Measurements from ENCODE around the gene ENPEP. TPM values are rescaled to one million over a fixed set of nuclear protein-coding genes. Genes with fewer than 3 reads are reported as not detected.
"Not testable (repeated sequence)": the region's sequence is repeated elsewhere in the genome, so short reads cannot be mapped to it uniquely, and the experiment has no call there.

ENPEP gene
- total RNA-seq, 1 donor from 2014 or later: not detected

- Mint-ChIP-seq H3K36me3 (ENCODE audit: low read depth) (no peaks in the 10 kb centered on the region), H3K9me3 (peaks cover 8% of the 10 kb centered on the region), H3K27ac (no peak overlapping the region), H3K4me3 (no peak overlapping the region), H3K4me1 (no peaks in the 10 kb centered on the region), H3K27me3 (no peaks in the 10 kb centered on the region)
- no peak for TF ChIP-seq CTCF (IDR thresholded peaks at IDR 0.05)
- POLR2A ChIA-PET: no interaction called here
- intact Hi-C loops (cut with micrococcal nuclease): no loop called here
- DNase-seq (no peak), ATAC-seq (ENCODE audit: low read depth) (no peak)
- CTCF ChIA-PET: no interaction called here
These were observed 8.6 kb upstream of the ENPEP start for GRCh38 chr4:110467400-110467799.

GRCh38 chr4:110472583-110473329, 3.2 kb upstream of the ENPEP start:
- Mint-ChIP-seq H3K27ac (no peak overlapping the region), H3K27me3 (peaks cover 15% of the 10 kb centered on the region), H3K4me3 (no peak overlapping the region), H3K4me1 (no peaks in the 10 kb centered on the region), H3K9me3 (peaks cover 8% of the 10 kb centered on the region), H3K36me3 (ENCODE audit: low read depth) (no peaks in the 10 kb centered on the region)
- intact Hi-C loops (cut with micrococcal nuclease): no loop called here
- TF ChIP-seq CTCF (IDR thresholded peaks at IDR 0.05): no peak
- CTCF ChIA-PET: no interaction called here
- ATAC-seq (ENCODE audit: low read depth) (no peak), DNase-seq (no peak)
- POLR2A ChIA-PET: no interaction called here

GRCh38 chr4:110474481-110474880, 1.5 kb upstream of the ENPEP start:
- ChIA-PET POLR2A (no interaction called here), CTCF (no interaction called here)
- ATAC-seq (ENCODE audit: low read depth) (no peak), DNase-seq (no peak)
- H3K9me3 Mint-ChIP-seq: peaks cover 1% of the 10 kb centered on the region
- intact Hi-C loops (cut with micrococcal nuclease): no loop called here
- H3K4me3 Mint-ChIP-seq: no peak overlapping the region
- no peak for TF ChIP-seq CTCF (IDR thresholded peaks at IDR 0.05)
- peaks cover 17% of the 10 kb centered on the region for H3K27me3 Mint-ChIP-seq
- no peak overlapping the region for H3K27ac Mint-ChIP-seq
- H3K36me3 Mint-ChIP-seq (ENCODE audit: low read depth): no peaks in the 10 kb centered on the region
- H3K4me1 Mint-ChIP-seq: no peaks in the 10 kb centered on the region

- H3K9me3 Mint-ChIP-seq; CTCF ChIA-PET; H3K4me1 Mint-ChIP-seq; ATAC-seq (ENCODE audit: low read depth); H3K36me3 Mint-ChIP-seq (ENCODE audit: low read depth); intact Hi-C loops (cut with micrococcal nuclease); POLR2A ChIA-PET; DNase-seq; H3K4me3 Mint-ChIP-seq; H3K27ac Mint-ChIP-seq: not testable (repeated sequence)
- H3K27me3 Mint-ChIP-seq: peaks cover 17% of the 10 kb centered on the region
These were observed 875 bp upstream of the ENPEP start for GRCh38 chr4:110475080-110475479.

GRCh38 chr4:110477836-110478235, 1.9 kb downstream of the ENPEP start:
- Mint-ChIP-seq H3K9me3 (no peaks in the 10 kb centered on the region), H3K27me3 (peaks cover 26% of the 10 kb centered on the region), H3K36me3 (ENCODE audit: low read depth) (no peaks in the 10 kb centered on the region), H3K4me3 (no peak overlapping the region), H3K27ac (no peak overlapping the region), H3K4me1 (no peaks in the 10 kb centered on the region)
- no peak for ATAC-seq (ENCODE audit: low read depth)
- ChIA-PET POLR2A (no interaction called here), CTCF (no interaction called here)
- DNase-seq: no peak
- intact Hi-C loops (cut with micrococcal nuclease): no loop called here
- TF ChIP-seq CTCF (IDR thresholded peaks at IDR 0.05): no peak
